IPS-20b (cell line): ENCODE results near the gene PDCD1.

ENCODE experiments used
- H3K27ac ChIP-seq: one replicate; pipeline ENCODE4 v1.5.1; 2013; ENCODE audit warnings: low read length
- H3K27me3 ChIP-seq: 2 replicates; pipeline ENCODE4 v1.6.1; 2013; ENCODE audit warnings: mild to moderate bottlenecking, low read length, inconsistent platforms; ENCODE audit not compliant: insufficient read depth
- H3K36me3 ChIP-seq: 2 replicates; pipeline ENCODE4 v1.6.1; 2013; ENCODE audit warnings: low read depth, mild to moderate bottlenecking, inconsistent platforms, low read length, moderate library complexity; ENCODE audit not compliant: insufficient read depth
- H3K4me1 ChIP-seq: 2 replicates; pipeline ENCODE4 v1.6.1; 2013; ENCODE audit warnings: mild to moderate bottlenecking, control low read depth, inconsistent platforms, low read length, moderate library complexity; ENCODE audit not compliant: insufficient read depth
- H3K4me3 ChIP-seq: 2 replicates; pipeline ENCODE4 v1.5.1; 2013; ENCODE audit warnings: mild to moderate bottlenecking, low read length, inconsistent platforms
- H3K9ac ChIP-seq: 2 replicates; pipeline ENCODE4 v1.6.1; 2013; ENCODE audit warnings: low read depth, mild to moderate bottlenecking, inconsistent platforms, low read length, moderate library complexity
- H3K9me3 ChIP-seq: 2 replicates; pipeline ENCODE4 v1.6.1; 2013; ENCODE audit warnings: mild to moderate bottlenecking, low read depth, low read length, inconsistent platforms; ENCODE audit not compliant: insufficient read depth

PDCD1 gene

GRCh38 chr2:241893265-241893664, 34.6 kb upstream of the PDCD1 start:
- Histone ChIP-seq H3K9me3 (no peaks in the 10 kb centered on the region), H3K27ac (no peak overlapping the region), H3K4me1 (peaks cover 3% of the 10 kb centered on the region), H3K36me3 (no peaks in the 10 kb centered on the region), H3K27me3 (no peaks in the 10 kb centered on the region), H3K4me3 (no peak overlapping the region), H3K9ac (no peak overlapping the region)

DNA sequence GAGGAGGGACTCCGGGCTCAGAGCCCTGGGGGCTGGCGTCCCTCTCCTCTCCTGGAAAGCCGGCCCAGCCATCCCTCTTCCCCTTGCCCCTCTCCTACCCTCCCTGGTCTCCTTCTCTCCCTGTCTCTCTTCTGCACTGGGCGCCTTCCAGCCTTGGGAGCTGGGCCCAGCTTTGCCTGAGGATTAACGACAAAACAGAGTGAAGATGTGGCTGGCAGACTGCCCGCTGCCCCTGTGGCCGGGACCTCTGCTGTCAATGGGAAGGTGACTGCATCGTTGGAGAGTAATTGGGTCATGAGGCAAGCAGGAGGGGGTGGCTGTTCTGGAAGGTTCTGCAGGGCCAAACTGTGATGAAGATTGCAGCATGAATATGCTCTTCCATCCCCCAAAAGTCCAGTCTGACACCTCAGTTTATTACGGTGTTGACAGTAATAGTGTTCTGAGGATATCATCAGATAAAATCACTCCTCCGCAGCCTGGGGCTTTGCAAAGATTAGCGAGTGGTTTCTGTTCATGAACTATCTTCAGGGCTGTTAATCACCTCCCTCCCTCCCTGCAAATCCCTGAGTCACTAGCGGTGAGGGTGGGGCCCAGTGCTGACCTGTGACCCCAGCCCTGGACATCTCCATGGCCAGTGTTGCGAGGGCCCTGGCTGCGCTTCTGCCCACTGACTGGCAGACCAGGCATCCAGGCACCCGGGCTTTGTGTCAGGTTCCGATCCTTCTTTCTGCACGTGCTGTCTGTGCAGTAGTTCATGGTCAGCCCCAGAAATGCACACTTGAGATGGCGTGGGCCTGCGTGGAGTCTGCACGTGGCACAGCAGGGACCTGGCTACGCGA, 33.8 kb upstream of the PDCD1 start:
- no peaks in the 10 kb centered on the region for H3K9me3 ChIP-seq
- H3K27me3 ChIP-seq: no peaks in the 10 kb centered on the region
- no peak overlapping the region for H3K4me3 ChIP-seq
- H3K4me1 ChIP-seq: peaks cover 3% of the 10 kb centered on the region
- no peak overlapping the region for H3K27ac ChIP-seq
- H3K36me3 ChIP-seq: no peaks in the 10 kb centered on the region
- no peak overlapping the region for H3K9ac ChIP-seq

- Histone ChIP-seq H3K27ac (no peak overlapping the region), H3K36me3 (no peaks in the 10 kb centered on the region), H3K27me3 (no peaks in the 10 kb centered on the region), H3K9ac (no peak overlapping the region), H3K4me1 (peaks cover 3% of the 10 kb centered on the region), H3K4me3 (no peak overlapping the region), H3K9me3 (no peaks in the 10 kb centered on the region)
These were observed 33.2 kb upstream of the PDCD1 start for GRCh38 chr2:241891988-241892298.

DNA sequence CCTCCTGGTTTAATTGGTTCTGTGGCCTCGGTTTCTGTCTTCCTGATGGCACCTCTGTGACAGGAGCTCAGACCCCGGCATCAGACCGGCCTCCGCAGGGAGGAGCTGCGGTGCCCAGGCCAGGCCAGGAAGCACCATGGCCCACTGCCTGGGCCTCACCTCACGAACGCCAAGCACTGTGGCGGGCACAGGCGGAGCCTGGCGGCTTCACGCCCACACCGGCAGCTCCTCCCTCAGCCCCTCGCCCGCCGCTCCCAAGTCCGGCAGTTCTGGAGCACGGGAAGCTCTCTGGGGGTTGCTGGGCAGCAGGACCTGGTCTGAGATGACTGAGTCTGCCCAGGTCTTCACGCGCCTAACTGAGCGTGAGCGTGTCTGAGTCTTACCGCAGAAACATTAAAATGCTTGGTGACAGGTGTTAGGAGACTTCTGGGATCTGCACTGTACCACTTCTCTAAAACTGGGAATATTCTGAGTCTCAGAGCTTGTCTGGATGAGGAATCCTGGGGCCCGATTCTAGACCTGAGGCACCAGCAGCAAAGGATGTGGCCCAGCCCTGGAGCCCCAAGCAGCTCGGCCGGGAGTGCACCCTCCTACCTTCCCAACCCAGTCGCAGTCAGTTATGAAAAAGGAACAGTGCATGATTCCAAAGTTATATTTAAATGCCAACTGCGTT, 32.8 kb upstream of the PDCD1 start:
- Histone ChIP-seq H3K4me3 (no peak overlapping the region), H3K27me3 (no peaks in the 10 kb centered on the region), H3K36me3 (no peaks in the 10 kb centered on the region), H3K9me3 (no peaks in the 10 kb centered on the region), H3K4me1 (peaks cover 3% of the 10 kb centered on the region), H3K27ac (no peak overlapping the region), H3K9ac (no peak overlapping the region)

DNA sequence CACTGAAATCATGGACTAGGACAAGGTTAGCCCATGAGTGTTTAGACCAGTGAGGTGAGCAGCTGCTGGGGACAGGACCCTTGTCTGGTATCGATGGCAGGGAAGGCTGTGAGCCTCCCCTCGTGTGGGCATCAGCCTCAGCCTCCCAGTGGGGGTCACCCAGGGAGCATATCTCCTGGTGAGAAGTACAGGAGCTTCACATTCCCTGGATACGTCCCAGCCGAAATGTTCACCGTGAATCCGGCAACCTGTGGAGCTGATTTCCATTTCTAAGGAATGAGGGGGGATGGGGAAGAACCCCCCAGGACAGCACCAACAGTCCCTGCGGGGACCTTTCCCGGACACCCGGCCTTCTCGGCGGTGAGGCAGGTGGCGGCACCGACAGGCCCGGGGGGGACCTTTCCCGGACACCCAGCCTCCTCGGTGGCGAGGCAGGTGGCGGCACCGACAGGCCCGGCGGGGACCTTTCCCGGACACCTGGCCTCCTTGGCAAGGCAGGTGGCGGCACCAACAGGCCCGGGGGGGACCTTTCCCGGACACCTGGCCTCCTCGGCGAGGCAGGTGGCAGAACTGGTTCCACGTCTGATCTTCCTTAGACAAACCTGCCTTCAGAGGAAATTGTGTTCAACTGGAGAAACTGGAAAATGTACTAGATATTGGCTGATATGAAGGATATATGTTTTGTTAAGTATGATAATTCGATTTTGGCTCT, 32.0 kb upstream of the PDCD1 start:
- H3K4me1 ChIP-seq: peaks cover 3% of the 10 kb centered on the region
- no peak overlapping the region for H3K4me3 ChIP-seq
- H3K27me3 ChIP-seq: no peaks in the 10 kb centered on the region
- no peaks in the 10 kb centered on the region for H3K36me3 ChIP-seq
- no peaks in the 10 kb centered on the region for H3K9me3 ChIP-seq
- H3K27ac ChIP-seq: no peak overlapping the region
- H3K9ac ChIP-seq: no peak overlapping the region

GRCh38 chr2:241888641-241889040, 29.9 kb upstream of the PDCD1 start:
- Histone ChIP-seq H3K36me3 (no peaks in the 10 kb centered on the region), H3K9ac (no peak overlapping the region), H3K27me3 (no peaks in the 10 kb centered on the region), H3K27ac (no peak overlapping the region), H3K4me3 (no peak overlapping the region), H3K4me1 (peaks cover 3% of the 10 kb centered on the region), H3K9me3 (no peaks in the 10 kb centered on the region)

DNA sequence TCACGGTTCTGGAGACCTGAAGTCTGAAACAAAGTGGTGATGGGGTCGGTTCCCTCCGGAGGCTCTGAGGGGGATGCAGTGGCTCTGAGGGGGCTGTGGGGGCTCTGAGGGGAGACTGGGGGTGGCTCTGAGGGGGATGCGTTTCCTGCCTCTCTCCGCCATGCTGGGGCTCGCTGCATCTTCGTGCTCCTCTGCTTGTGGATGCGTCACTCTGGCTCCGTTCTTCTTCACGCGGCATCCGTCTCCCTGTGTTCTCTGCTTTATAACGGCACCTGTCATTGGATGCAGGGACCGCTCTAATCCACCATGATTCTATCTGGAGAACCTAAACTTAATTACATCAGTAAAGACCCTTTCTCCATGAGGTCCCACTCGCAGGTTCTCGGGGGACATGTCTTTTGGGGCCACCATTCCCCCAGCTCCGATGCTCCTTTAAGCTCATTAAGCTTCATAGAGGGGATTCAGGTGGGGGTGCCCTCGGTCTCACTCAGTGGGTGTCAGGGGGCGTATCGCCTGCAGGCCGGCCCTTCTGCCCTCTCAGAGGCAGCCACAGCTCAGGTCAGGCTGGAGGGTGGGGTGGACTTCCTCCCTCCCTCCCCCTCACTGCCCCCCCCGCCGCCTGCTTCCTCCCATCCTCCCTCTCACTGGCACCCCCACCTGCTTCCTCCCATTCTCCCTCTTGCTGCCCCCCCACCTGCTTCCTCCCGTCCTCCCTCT, 29.3 kb upstream of the PDCD1 start:
- no peaks in the 10 kb centered on the region for H3K9me3 ChIP-seq
- H3K4me1 ChIP-seq: peaks cover 5% of the 10 kb centered on the region
- no peaks in the 10 kb centered on the region for H3K36me3 ChIP-seq
- no peak overlapping the region for H3K9ac ChIP-seq
- no peak overlapping the region for H3K4me3 ChIP-seq
- H3K27me3 ChIP-seq: no peaks in the 10 kb centered on the region
- no peak overlapping the region for H3K27ac ChIP-seq

GRCh38 chr2:241886840-241887447, 28.2 kb upstream of the PDCD1 start:
- H3K4me3 ChIP-seq: no peak overlapping the region

DNA sequence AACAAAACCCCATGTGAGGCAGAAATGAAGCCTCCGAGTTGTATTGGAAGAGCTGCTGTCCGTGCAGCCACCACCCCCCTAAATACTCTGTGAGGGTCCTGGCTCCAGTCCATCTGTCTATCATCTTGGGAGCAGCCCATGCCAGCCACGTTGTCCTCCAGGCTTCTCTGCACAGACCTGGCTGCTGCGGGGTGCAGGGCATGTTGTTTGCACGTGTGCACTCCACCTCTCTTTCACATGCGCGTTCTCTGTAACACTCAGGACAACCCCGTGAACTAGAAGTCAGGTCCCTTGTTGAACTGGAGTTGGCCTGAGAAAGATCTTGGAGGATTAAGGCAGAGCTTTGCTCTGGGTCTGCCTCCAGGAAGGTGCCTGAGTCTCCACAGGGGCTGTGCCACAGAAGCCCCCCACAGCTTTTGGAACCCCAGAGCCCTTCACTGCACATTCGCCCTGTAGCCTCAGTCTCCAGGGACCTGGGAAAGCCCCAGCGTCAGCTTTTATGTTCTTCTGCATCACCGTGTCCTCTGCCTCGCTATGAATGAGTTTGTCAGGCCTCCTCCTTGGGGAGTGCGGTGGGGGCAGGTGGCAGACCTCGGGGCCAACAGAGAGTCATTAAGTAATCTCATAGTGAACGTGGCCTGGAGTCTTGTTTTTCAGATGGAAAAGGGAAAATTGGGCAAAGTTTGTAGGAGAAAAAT, 27.4 kb upstream of the PDCD1 start:
- Histone ChIP-seq H3K9ac (no peak overlapping the region), H3K4me1 (peaks cover 17% of the 10 kb centered on the region), H3K4me3 (no peak overlapping the region)

More at GRCh38 chr2:241886840-241887447, 28.2 kb upstream of the PDCD1 start:
- Histone ChIP-seq H3K4me1 (peaks cover 16% of the 10 kb centered on the region), H3K9ac (no peak overlapping the region), H3K27ac (no peak overlapping the region), H3K36me3 (no peaks in the 10 kb centered on the region), H3K9me3 (no peaks in the 10 kb centered on the region), H3K27me3 (no peaks in the 10 kb centered on the region)

DNA sequence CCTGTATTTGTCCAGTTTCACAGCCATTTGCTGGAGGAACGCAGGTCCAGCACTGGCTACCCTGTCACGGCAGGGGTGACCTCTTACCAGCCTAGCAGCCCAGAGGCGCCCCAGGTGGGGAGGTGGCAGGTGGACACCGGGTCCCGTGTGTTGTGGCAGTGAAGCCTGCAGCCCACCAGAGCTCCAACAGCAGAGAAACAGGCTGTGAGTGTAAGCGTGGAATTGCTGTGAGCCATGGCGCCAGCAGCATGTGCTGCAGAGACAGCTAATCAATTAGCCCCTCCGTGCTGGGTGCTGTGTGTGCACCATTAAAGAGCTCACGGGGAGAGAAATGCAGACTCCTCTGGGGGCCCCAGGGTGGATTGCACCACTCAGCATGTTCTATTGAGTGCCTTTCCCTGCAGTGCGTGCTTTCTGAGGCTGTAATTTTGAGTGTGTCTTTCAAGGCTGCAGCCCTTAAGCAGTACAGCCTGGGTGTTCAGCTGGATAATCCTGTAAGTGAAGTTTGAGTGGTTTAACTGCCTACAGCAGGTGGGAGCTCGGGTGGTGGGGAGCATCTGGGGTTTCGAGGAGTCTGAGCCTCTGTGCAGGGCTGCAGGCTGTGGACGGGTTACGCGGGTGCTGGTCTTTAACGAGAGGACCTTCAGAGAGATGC, 26.7 kb upstream of the PDCD1 start:
- Histone ChIP-seq H3K4me1 (peaks cover 18% of the 10 kb centered on the region), H3K36me3 (no peaks in the 10 kb centered on the region)

More for the DNA sequence above, 27.4 kb upstream of the PDCD1 start:
- H3K9me3 ChIP-seq: no peaks in the 10 kb centered on the region
- no peak overlapping the region for H3K27ac ChIP-seq
- H3K27me3 ChIP-seq: no peaks in the 10 kb centered on the region
- no peaks in the 10 kb centered on the region for H3K36me3 ChIP-seq

More for the DNA sequence above, 26.7 kb upstream of the PDCD1 start:
- Histone ChIP-seq H3K27me3 (no peaks in the 10 kb centered on the region), H3K27ac (no peak overlapping the region), H3K4me3 (no peak overlapping the region), H3K9me3 (no peaks in the 10 kb centered on the region), H3K9ac (no peak overlapping the region)
